AG09309 (cell line): ENCODE measurements around the gene CLASP1.
A peak's percentile ranks its signal among the peaks of the same experiment; 100 is the strongest.

Source experiments
- DNase-seq: peaks from one replicate; pipeline ENCODE4 v3.0.0-alpha.2; 2010; ENCODE audit warnings: low read depth
- H3K4me3 ChIP-seq: 2 replicates; pipeline ENCODE4 v1.5.1; 2011; ENCODE audit warnings: mild to moderate bottlenecking, low read depth, low read length, moderate library complexity; ENCODE audit not compliant: control insufficient read depth
- CTCF ChIP-seq: IDR thresholded peaks from 2 replicates; pipeline ENCODE4 v1.5.1; 2011; ENCODE audit warnings: mild to moderate bottlenecking, low read depth, low read length, inconsistent platforms; ENCODE audit not compliant: insufficient read depth, control insufficient read depth; ENCODE audit errors: missing control alignments

The CLASP1 gene

GRCh38 chr2:121536850-121537557, 112.3 kb downstream of the CLASP1 start:
- DNase-seq, result no peak
- TF ChIP-seq CTCF, result no peak
- H3K4me3 ChIP-seq, result no peak overlapping the region

GRCh38 chr2:121536347-121536746, 112.9 kb downstream of the CLASP1 start:
- TF ChIP-seq CTCF, result no peak
- DNase-seq, result no peak
- H3K4me3 ChIP-seq, result no peak overlapping the region

- TF ChIP-seq CTCF, result no peak
- no peak for DNase-seq
- no peak overlapping the region for H3K4me3 ChIP-seq
Observed at GRCh38 chr2:121534007-121534406, 115.3 kb downstream of the CLASP1 start.

- H3K4me3 ChIP-seq, result no peak overlapping the region
- TF ChIP-seq CTCF, result no peak
- no peak for DNase-seq
Observed at GRCh38 chr2:121532894-121533293, 116.4 kb downstream of the CLASP1 start.

- no peak for DNase-seq
- no peak for TF ChIP-seq CTCF
- H3K4me3 ChIP-seq, result no peak overlapping the region
Observed at GRCh38 chr2:121532347-121532766, 116.9 kb downstream of the CLASP1 start.

GRCh38 chr2:121530212-121530705, 119.0 kb downstream of the CLASP1 start:
- no peak for TF ChIP-seq CTCF
- peak overlapping the region; percentile 80 for H3K4me3 ChIP-seq
- no peak for DNase-seq
